ENCODE data around the gene B4GALT7.

DNA sequence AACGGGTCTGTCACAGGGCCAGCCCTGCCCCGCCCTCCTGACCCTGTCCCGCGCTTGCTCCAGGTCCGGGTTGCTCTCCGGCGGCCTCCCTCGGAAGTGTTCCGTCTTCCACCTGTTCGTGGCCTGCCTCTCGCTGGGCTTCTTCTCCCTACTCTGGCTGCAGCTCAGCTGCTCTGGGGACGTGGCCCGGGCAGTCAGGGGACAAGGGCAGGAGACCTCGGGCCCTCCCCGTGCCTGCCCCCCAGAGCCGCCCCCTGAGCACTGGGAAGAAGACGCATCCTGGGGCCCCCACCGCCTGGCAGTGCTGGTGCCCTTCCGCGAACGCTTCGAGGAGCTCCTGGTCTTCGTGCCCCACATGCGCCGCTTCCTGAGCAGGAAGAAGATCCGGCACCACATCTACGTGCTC is 4.2 kb downstream of the B4GALT7 start:
- TF ChIP-seq, protein P1, sequence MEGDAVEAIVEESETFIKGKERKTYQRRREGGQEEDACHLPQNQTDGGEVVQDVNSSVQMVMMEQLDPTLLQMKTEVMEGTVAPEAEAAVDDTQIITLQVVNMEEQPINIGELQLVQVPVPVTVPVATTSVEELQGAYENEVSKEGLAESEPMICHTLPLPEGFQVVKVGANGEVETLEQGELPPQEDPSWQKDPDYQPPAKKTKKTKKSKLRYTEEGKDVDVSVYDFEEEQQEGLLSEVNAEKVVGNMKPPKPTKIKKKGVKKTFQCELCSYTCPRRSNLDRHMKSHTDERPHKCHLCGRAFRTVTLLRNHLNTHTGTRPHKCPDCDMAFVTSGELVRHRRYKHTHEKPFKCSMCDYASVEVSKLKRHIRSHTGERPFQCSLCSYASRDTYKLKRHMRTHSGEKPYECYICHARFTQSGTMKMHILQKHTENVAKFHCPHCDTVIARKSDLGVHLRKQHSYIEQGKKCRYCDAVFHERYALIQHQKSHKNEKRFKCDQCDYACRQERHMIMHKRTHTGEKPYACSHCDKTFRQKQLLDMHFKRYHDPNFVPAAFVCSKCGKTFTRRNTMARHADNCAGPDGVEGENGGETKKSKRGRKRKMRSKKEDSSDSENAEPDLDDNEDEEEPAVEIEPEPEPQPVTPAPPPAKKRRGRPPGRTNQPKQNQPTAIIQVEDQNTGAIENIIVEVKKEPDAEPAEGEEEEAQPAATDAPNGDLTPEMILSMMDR (IDR thresholded peaks at IDR 0.05; ENCODE audit: insufficient read depth, low read length, poor library complexity, severe bottlenecking): no peak
- TF ChIP-seq EZH2phosphoT487 (conservative IDR thresholded peaks at IDR 0.05; ENCODE audit: low read length): no peak
